HEK293 (cell line): Measurements from ENCODE around the gene KLHL35.

Experiments
- CTCF ChIP-seq: fragments of 450-650 bp; formaldehyde crosslinking; IDR thresholded peaks from 2 replicates; pipeline ENCODE4 v1.5.1; 2016; ENCODE audit warnings: missing biosample characterization, missing genetic modification characterization
- TF ChIP-seq, protein P1 (sequence below): fragments of 450-650 bp; formaldehyde crosslinking; optimal IDR thresholded peaks from 2 replicates; pipeline ENCODE3; 2016; ENCODE audit warnings: missing biosample characterization, mild to moderate bottlenecking, missing genetic modification characterization

DNA sequence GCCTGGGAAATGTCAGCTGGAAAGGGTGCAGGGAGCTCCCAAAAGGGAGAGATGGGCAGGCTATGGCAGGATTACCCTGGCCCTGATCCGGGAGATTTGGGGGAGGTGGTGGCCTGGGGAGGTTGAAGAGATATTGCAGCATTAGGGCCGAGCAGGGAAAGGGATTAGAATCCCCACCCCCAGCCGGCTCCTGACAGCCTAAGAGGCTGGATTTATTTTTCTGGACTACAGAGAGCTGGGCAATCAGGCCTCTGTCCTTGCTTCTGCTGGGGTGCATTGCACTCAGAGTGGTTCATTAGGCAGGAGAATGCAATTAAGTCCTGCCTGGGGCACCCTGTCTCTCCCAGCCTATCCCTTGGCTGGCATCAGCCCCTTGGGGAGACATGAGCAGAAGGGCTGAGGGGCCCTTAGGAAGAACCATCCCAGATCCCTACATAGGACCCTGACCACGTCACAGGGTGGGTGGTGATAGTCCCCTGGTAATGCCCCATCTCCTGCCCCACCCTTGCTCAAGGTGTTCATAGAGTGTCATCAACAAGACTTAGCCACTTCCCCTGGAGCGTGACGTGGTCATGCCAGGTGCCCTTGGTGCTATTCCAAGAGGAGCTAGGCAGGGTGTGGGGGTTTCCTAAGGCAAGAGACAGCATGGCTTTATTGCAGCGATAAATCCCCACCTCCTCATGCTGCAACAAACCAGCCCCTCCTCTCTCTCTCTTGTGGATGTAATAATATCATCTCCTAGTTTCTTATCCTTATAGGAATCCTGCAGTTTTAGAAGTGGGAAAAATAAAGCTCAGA, 38.4 kb upstream of the KLHL35 start:
- TF ChIP-seq, protein P1, sequence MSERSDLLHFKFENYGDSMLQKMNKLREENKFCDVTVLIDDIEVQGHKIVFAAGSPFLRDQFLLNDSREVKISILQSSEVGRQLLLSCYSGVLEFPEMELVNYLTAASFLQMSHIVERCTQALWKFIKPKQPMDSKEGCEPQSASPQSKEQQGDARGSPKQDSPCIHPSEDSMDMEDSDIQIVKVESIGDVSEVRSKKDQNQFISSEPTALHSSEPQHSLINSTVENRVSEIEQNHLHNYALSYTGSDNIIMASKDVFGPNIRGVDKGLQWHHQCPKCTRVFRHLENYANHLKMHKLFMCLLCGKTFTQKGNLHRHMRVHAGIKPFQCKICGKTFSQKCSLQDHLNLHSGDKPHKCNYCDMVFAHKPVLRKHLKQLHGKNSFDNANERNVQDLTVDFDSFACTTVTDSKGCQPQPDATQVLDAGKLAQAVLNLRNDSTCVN = no peak
- TF ChIP-seq CTCF (tag by site-specific recombination) = no peak
